ENCODE data around the gene TSSK2.

- TF ChIP-seq POLR2A (IDR thresholded peaks at IDR 0.05) (no peak), CTCF (IDR thresholded peaks at IDR 0.05 in 4 of 5, conservative IDR thresholded peaks at IDR 0.05 in 1 of 5) (no peak)
Observed at GRCh38 chr22:19139001-19139356, 7.9 kb downstream of the TSSK2 start.

Measured in gastrocnemius medialis (tissue), 4 donors.